HepG2 (cell line): ENCODE data around the gene MTR. TPM values are rescaled to one million over a fixed set of nuclear protein-coding genes. Genes with fewer than 3 reads are reported as not detected.

Source experiments
- ATAC-seq: fragments of 200-7000 bp; cut with Tn5 transposase; 3 replicates; pipeline ENCODE4 v1.9.1; 2020; ENCODE audit warnings: mild to moderate bottlenecking, moderate library complexity
- BruUV-seq: library from RNA; stranded (reverse); fragments of 400-500 nt; replicated peaks from 2 replicates; lab custom pipeline; 2021; lab: Mats Ljungman, UMichigan
- CTCF ChIA-PET: fragments of 300-600 bp; formaldehyde crosslinking; extraction: SDS; loops from one replicate; lab custom pipeline; 2021; ENCODE audit warnings: low total read pairs, inconsistent platforms, low intra/inter-chr PET ratio; lab: Yijun Ruan, JAX
- POLR2A ChIA-PET: fragments of 350-600 bp; sonication (Branson Sonifier 250); formaldehyde crosslinking; loops from one replicate; lab custom pipeline; 2020; ENCODE audit warnings: antibody characterized with exemption, inconsistent platforms; lab: Yijun Ruan, JAX
- DNase-seq: peaks from one replicate; pipeline ENCODE4 v3.0.0-alpha.2; 2015; ENCODE audit warnings: low spot score
- FAIRE-seq: peaks from 3 replicates; lab custom pipeline; 2011; peaks lifted over from hg19 to GRCh38; lab: Jason Lieb, UNC
- H2AFZ ChIP-seq: one replicate; pipeline ENCODE4 v1.6.1; 2011; ENCODE audit warnings: low read length, inconsistent platforms
- H3K27ac ChIP-seq: fragments of 300-600 bp; 3 replicates; pipeline ENCODE4 v1.8.0; 2011; ENCODE audit warnings: mixed run types, mild to moderate bottlenecking, mixed read lengths, low read length, inconsistent platforms; ENCODE audit not compliant: insufficient read depth; ENCODE audit errors: extremely low read length
- H3K27me3 ChIP-seq, 2 experiments: fragments of 200-600 bp in 1 of 2; 2 replicates in 1 of 2; 3 replicates in 1 of 2; pipeline versions ENCODE4 v1.6.0 to v1.8.0; 2011; ENCODE audit warnings: low read length in 2 of 2, mild to moderate bottlenecking in 2 of 2, moderate library complexity in 2 of 2, inconsistent platforms in 1 of 2; ENCODE audit not compliant: insufficient read depth in 2 of 2, control insufficient read depth in 1 of 2
- H3K36me3 ChIP-seq, 2 experiments: fragments of 200-600 bp in 1 of 2; replicated peaks in 1 of 2; 2 replicates in 1 of 2; 3 replicates in 1 of 2; pipeline versions ENCODE4 v1.5.1 to v1.8.0; 2011; ENCODE audit warnings: low read length in 2 of 2, inconsistent platforms in 1 of 2; ENCODE audit not compliant: insufficient read depth in 2 of 2, control insufficient read depth in 1 of 2
- H3K4me1 ChIP-seq: 2 replicates; pipeline ENCODE4 v1.5.1; 2012; ENCODE audit warnings: low read length, inconsistent platforms; ENCODE audit not compliant: insufficient read depth
- H3K4me2 ChIP-seq: 2 replicates; pipeline ENCODE4 v1.6.0; 2011; ENCODE audit warnings: low read depth, low read length, inconsistent platforms
- H3K4me3 ChIP-seq, 3 experiments: fragments of 200-600 bp in 1 of 3; sonication (generic), shearing (Covaris generic) in 1 of 3; replicated peaks in 1 of 3; 2 replicates each; pipeline ENCODE4 v1.5.1; 2011 to 2016; ENCODE audit warnings: low read length in 3 of 3, inconsistent platforms in 2 of 3, low read depth in 2 of 3, mild to moderate bottlenecking in 2 of 3, control low read depth in 1 of 3, mixed read lengths in 1 of 3; ENCODE audit not compliant: insufficient read depth in 1 of 3
- H3K79me2 ChIP-seq: one replicate; pipeline ENCODE4 v1.6.1; 2011; ENCODE audit warnings: low read length, inconsistent platforms; ENCODE audit not compliant: insufficient read depth
- H3K9ac ChIP-seq: 2 replicates; pipeline ENCODE4 v1.6.0; 2011; ENCODE audit warnings: mild to moderate bottlenecking, low read depth, low read length, inconsistent platforms; ENCODE audit not compliant: insufficient read depth
- H3K9me3 ChIP-seq: 2 replicates; pipeline ENCODE4 v1.5.1; 2012; ENCODE audit warnings: mild to moderate bottlenecking, low read length
- H4K20me1 ChIP-seq: 2 replicates; pipeline ENCODE4 v1.6.0; 2011; ENCODE audit warnings: inconsistent platforms, mild to moderate bottlenecking, low read length, moderate library complexity; ENCODE audit not compliant: insufficient read depth
- BCL3 ChIP-seq: sonication (generic); formaldehyde crosslinking; IDR thresholded peaks from 2 replicates; pipeline ENCODE4 v1.5.1; 2020; ENCODE audit warnings: mild to moderate bottlenecking, missing genetic modification reagents, moderate library complexity
- CHD4 ChIP-seq: fragments of 200-600 bp; sonication (generic); IDR thresholded peaks from 2 replicates; pipeline ENCODE4 v1.7.0; 2017; ENCODE audit warnings: mild to moderate bottlenecking, low read length, borderline replicate concordance
- DPF2 ChIP-seq: sonication (generic); formaldehyde crosslinking; IDR thresholded peaks from 2 replicates; pipeline ENCODE4 v1.4.0; 2020; ENCODE audit warnings: mild to moderate bottlenecking, low read depth, missing genetic modification reagents, borderline replicate concordance
- GRHL1 ChIP-seq: sonication (generic); formaldehyde crosslinking; conservative IDR thresholded peaks from 2 replicates; pipeline ENCODE4 v1.8.0; 2022; ENCODE audit warnings: missing genetic modification reagents
- LCORL ChIP-seq, 2 experiments: fragments of 450-650 bp in 1 of 2; sonication (generic) in 1 of 2; formaldehyde crosslinking in 1 of 2; IDR thresholded peaks; 2 replicates each; pipeline versions ENCODE4 v1.5.0 to v1.6.1; 2017 to 2020; ENCODE audit warnings: antibody characterized with exemption in 1 of 2, missing genetic modification reagents in 1 of 2
- NR2F6 ChIP-seq, 2 experiments: IDR thresholded peaks; 2 replicates each; pipeline ENCODE4 v1.6.1; 2016; ENCODE audit warnings: antibody characterized with exemption in 1 of 2, mild to moderate bottlenecking in 1 of 2
- THAP11 ChIP-seq: IDR thresholded peaks from 2 replicates; pipeline ENCODE4 v1.6.1; 2016; ENCODE audit warnings: missing biosample characterization, missing genetic modification reagents
- ZBTB49 ChIP-seq: sonication (generic); formaldehyde crosslinking; IDR thresholded peaks from 2 replicates; pipeline ENCODE4 v1.4.0; 2020; ENCODE audit warnings: missing genetic modification reagents, borderline replicate concordance
- ZFYVE20 ChIP-seq: sonication (generic); formaldehyde crosslinking; IDR thresholded peaks from 2 replicates; pipeline ENCODE4 v1.8.0; 2023; ENCODE audit warnings: low read depth, mild to moderate bottlenecking, moderate library complexity, missing genetic modification reagents, borderline replicate concordance
- ZNF12 ChIP-seq: sonication (generic); formaldehyde crosslinking; IDR thresholded peaks from 2 replicates; pipeline ENCODE4 v1.5.0; 2020; ENCODE audit warnings: missing genetic modification reagents
- ZNF138 ChIP-seq: sonication (generic); formaldehyde crosslinking; IDR thresholded peaks from 2 replicates; pipeline ENCODE4 v1.5.0; 2020; ENCODE audit warnings: mild to moderate bottlenecking, low read depth, missing genetic modification reagents
- ZNF576 ChIP-seq: sonication (generic); formaldehyde crosslinking; IDR thresholded peaks from 2 replicates; pipeline ENCODE4 v1.4.0; 2020; ENCODE audit warnings: mild to moderate bottlenecking, missing genetic modification reagents
- ZNF710 ChIP-seq: sonication (generic); formaldehyde crosslinking; IDR thresholded peaks from 2 replicates; pipeline ENCODE4 v1.5.0; 2020; ENCODE audit warnings: mild to moderate bottlenecking, missing genetic modification reagents, borderline replicate concordance
- ZNF720 ChIP-seq: sonication (generic); formaldehyde crosslinking; IDR thresholded peaks from 2 replicates; pipeline ENCODE4 v1.4.0; 2020; ENCODE audit warnings: missing genetic modification reagents
- ZNF746 ChIP-seq: sonication (generic); formaldehyde crosslinking; IDR thresholded peaks from 2 replicates; pipeline ENCODE4 v1.8.0; 2022; ENCODE audit warnings: mild to moderate bottlenecking, missing genetic modification reagents
- WGBS: methylation state at CpG from one replicate; pipeline ENCODE4 v1.1.6; 2017; ENCODE audit warnings: low lambda C conversion rate; 5-methylcytosine and 5-hydroxymethylcytosine counted together
- in situ Hi-C: cut with HindIII; loops from 2 replicates; pipeline ENCODE4 v1.10.0; 2017; ENCODE audit warnings: low pct_unique_long_range_greater_than_20kb; ENCODE audit not compliant: extremely low pct_ligation_motif_present
- intact Hi-C: fragments of 100-400 bp; cut with micrococcal nuclease; formaldehyde crosslinking; loops from one replicate; pipeline ENCODE4 v1.10.0; 2022; ENCODE audit not compliant: unreplicated experiment
- polyA plus RNA-seq, 8 experiments: library from polyadenylated mRNA; depleted of rRNA in 3 of 8; stranded (reverse) in 7 of 8; unstranded in 1 of 8; fragments of >200 nt; fragmentation: Illumina TruSeq in 4 of 8; extraction: Trizol in 4 of 8; gene quantifications; 2 replicates each; pipeline versions ENCODE4 v1.2.1 to v1.2.3, GENCODE V29; 2011 to 2016; ENCODE audit warnings: low read depth in 4 of 8, missing spikeins in 1 of 8, mixed read lengths in 1 of 8; ENCODE audit not compliant: insufficient read depth in 1 of 8
- total RNA-seq, 5 experiments: library from RNA; depleted of rRNA; stranded (reverse); fragments of >200 nt; fragmentation: Illumina TruSeq; extraction: Trizol; gene quantifications; 2 replicates each; pipeline ENCODE4 v1.2.3, GENCODE V29; 2016; ENCODE audit warnings: low read depth in 1 of 5

The MTR gene
- total and polyA plus RNA-seq, 2 of the 13 experiments (the other 11 are each of a cell fraction or from before 2014, with no cell fraction given) = 16.3 to 36.1 TPM

- intact Hi-C loops (loop anchor here (5.0 kb wide), 1 partner anchor 46 kb away; no protein-coding TSS in a partner anchor), in situ Hi-C loops (no loop called here)
- FAIRE-seq (no peak), ATAC-seq (no peak), DNase-seq (no peak)
- WGBS = 22% methylated on average over 2 of the region's 2 CpGs
- no TSS peak for BruUV-seq
- H3K4me2 ChIP-seq = no peak overlapping the region
- TF ChIP-seq DPF2 (CRISPR knock-in tag) = no peak
- no peak for TF ChIP-seq ZNF746 (CRISPR knock-in tag)
- TF ChIP-seq THAP11 (CRISPR knock-in tag) = no peak
- TF ChIP-seq ZNF720 (CRISPR knock-in tag) = no peak
- TF ChIP-seq ZNF576 (CRISPR knock-in tag) = no peak
- TF ChIP-seq BCL3 (CRISPR knock-in tag) = no peak
- no peak for TF ChIP-seq ZBTB49 (CRISPR knock-in tag)
- TF ChIP-seq ZFYVE20 (CRISPR knock-in tag) = no peak
- no peak for TF ChIP-seq ZNF12
- no peak for TF ChIP-seq LCORL (IDR thresholded peaks at IDR 0.05)
- no peak for TF ChIP-seq LCORL (CRISPR knock-in tag; IDR thresholded peaks at IDR 0.05)
- TF ChIP-seq NR2F6 (IDR thresholded peaks at IDR 0.05) = no peak
- no peak for TF ChIP-seq NR2F6 (CRISPR knock-in tag; IDR thresholded peaks at IDR 0.05)
- no peak for TF ChIP-seq CHD4
- TF ChIP-seq ZNF710 (CRISPR knock-in tag) = no peak
- TF ChIP-seq GRHL1 (CRISPR knock-in tag) = no peak
- no peak for TF ChIP-seq ZNF138 (CRISPR knock-in tag)
- POLR2A ChIA-PET = no interaction called here
- H3K27me3 ChIP-seq = no peaks in the 10 kb centered on the region; a peak in 1 of 5 replicates
- H3K9ac ChIP-seq = no peak overlapping the region
- H3K4me1 ChIP-seq = peaks cover 21% of the 10 kb centered on the region
- no peaks in the 10 kb centered on the region for H3K79me2 ChIP-seq
- CTCF ChIA-PET = no interaction called here
- H3K9me3 ChIP-seq = no peaks in the 10 kb centered on the region; the same call in 1 of the 2 replicates
- H2AFZ ChIP-seq = no peak overlapping the region
- no peak overlapping the region for H3K27ac ChIP-seq
- H4K20me1 ChIP-seq = no peaks in the 10 kb centered on the region
- H3K4me3 ChIP-seq = no peak overlapping the region
- no peaks in the 10 kb centered on the region for H3K36me3 ChIP-seq
Measured at GRCh38 chr1:236908669-236909068, 113.6 kb downstream of the MTR start.
